Dedifferentiated amniotic fluid mesenchymal stem cell (primary cell): ENCODE measurements around the gene SLC34A3.
A peak's percentile ranks its signal among the peaks of the same experiment; 100 is the strongest.
"Not testable (repeated sequence)": the region's sequence is repeated elsewhere in the genome, so short reads cannot be mapped to it uniquely, and the experiment has no call there.

Experiments used
- DNase-seq: peaks from one replicate; pipeline ENCODE4 v3.0.0-alpha.2; 2016; ENCODE audit errors: extremely low spot score

The SLC34A3 gene

GRCh38 chr9:137228968-137229896, 1.5 kb upstream of the SLC34A3 start:
- no peak for DNase-seq

- no peak for DNase-seq
Measured at GRCh38 chr9:137229903-137230704, 597 bp upstream of the SLC34A3 start.

- DNase-seq, result no peak
Measured at GRCh38 chr9:137231372-137232039, 805 bp downstream of the SLC34A3 start.

GRCh38 chr9:137232101-137232500, 1.4 kb downstream of the SLC34A3 start:
- no peak for DNase-seq

GRCh38 chr9:137232510-137232909, 1.8 kb downstream of the SLC34A3 start:
- no peak for DNase-seq

- no peak for DNase-seq
Measured at GRCh38 chr9:137233143-137233980, 2.7 kb downstream of the SLC34A3 start.

- DNase-seq, result no peak
Measured at GRCh38 chr9:137234055-137234697, 3.5 kb downstream of the SLC34A3 start.

GRCh38 chr9:137234758-137235423, 4.2 kb downstream of the SLC34A3 start:
- DNase-seq, result no peak

- DNase-seq, result no peak
Measured at GRCh38 chr9:137235424-137236237, 4.9 kb downstream of the SLC34A3 start.

- peak; percentile 58 for DNase-seq
Measured at GRCh38 chr9:137236238-137236935, 5.7 kb downstream of the SLC34A3 start.

GRCh38 chr9:137236936-137237421, 6.3 kb downstream of the SLC34A3 start:
- no peak for DNase-seq

- no peak for DNase-seq
Measured at GRCh38 chr9:137237759-137238726, 7.3 kb downstream of the SLC34A3 start.

- not testable (repeated sequence) for DNase-seq
Measured at GRCh38 chr9:137239541-137240200, 9.0 kb downstream of the SLC34A3 start.

- peak; percentile 58 for DNase-seq
Measured at GRCh38 chr9:137240318-137240840, 9.7 kb downstream of the SLC34A3 start.

GRCh38 chr9:137240841-137241489, 10.3 kb downstream of the SLC34A3 start, which contains the start of gene TUBB4B:
Gene TUBB4B (plus strand): TSS chr9:137241287. CDS start chr9:137241361, 74 bp downstream.
- DNase-seq, result peak; percentile 100
